SU-DHL-6 (cell line): ENCODE measurements around the gene GULP1.

ENCODE experiments used
- H2AFZ ChIP-seq: fragments of 200-600 bp; sonication (generic); 2 replicates; pipeline ENCODE4 v1.6.1; 2014; ENCODE audit warnings: low read depth, mild to moderate bottlenecking, moderate library complexity, mixed read lengths, antibody characterized with exemption, low read length; ENCODE audit not compliant: severe bottlenecking
- H3F3A ChIP-seq: fragments of 200-600 bp; shearing (Covaris generic); 2 replicates; pipeline ENCODE4 v1.6.0; 2016; ENCODE audit warnings: antibody characterized with exemption, mild to moderate bottlenecking; ENCODE audit not compliant: insufficient read depth
- H3K27ac ChIP-seq: fragments of 200-600 bp; sonication (generic); 2 replicates; pipeline ENCODE4 v1.5.1; 2016; ENCODE audit warnings: low read depth, mild to moderate bottlenecking, low read length, moderate library complexity, mixed read lengths
- H3K27me3 ChIP-seq: fragments of 200-600 bp; sonication (generic), shearing (Covaris generic); 2 replicates; pipeline ENCODE4 v1.6.0; 2014; ENCODE audit warnings: mild to moderate bottlenecking, low read length
- H3K36me3 ChIP-seq: fragments of 200-600 bp; sonication (generic); 2 replicates; pipeline ENCODE4 v1.6.1; 2014; ENCODE audit warnings: mild to moderate bottlenecking, low read length, mixed read lengths
- H3K4me2 ChIP-seq: fragments of 300-600, 200-600 bp; shearing (Covaris generic), sonication (generic); 2 replicates; pipeline ENCODE4 v1.6.0; 2014; ENCODE audit warnings: low read length, low read depth, mild to moderate bottlenecking; ENCODE audit not compliant: poor library complexity, severe bottlenecking
- H3K4me3 ChIP-seq: fragments of 200-600 bp; sonication (generic); 2 replicates; pipeline ENCODE4 v1.5.1; 2014; ENCODE audit warnings: antibody characterized with exemption, low read length, mild to moderate bottlenecking, mixed read lengths; ENCODE audit not compliant: insufficient read depth, poor library complexity, severe bottlenecking
- H3K79me2 ChIP-seq: fragments of 200-600 bp; sonication (generic); 2 replicates; pipeline ENCODE4 v1.6.1; 2014; ENCODE audit warnings: mild to moderate bottlenecking, low read length, moderate library complexity; ENCODE audit not compliant: insufficient read depth
- H3K9ac ChIP-seq: fragments of 200-600 bp; sonication (generic); 2 replicates; pipeline ENCODE4 v1.7.0; 2014; ENCODE audit warnings: mild to moderate bottlenecking, low read length
- H3K9me2 ChIP-seq: fragments of 200-600 bp; sonication (generic); replicated peaks from 2 replicates; pipeline ENCODE4 v1.6.1; 2014; ENCODE audit warnings: low read length; ENCODE audit not compliant: insufficient read depth
- H3K9me3 ChIP-seq: fragments of 200-600 bp; sonication (generic); 2 replicates; pipeline ENCODE4 v1.6.1; 2014; ENCODE audit warnings: low read length, mixed read lengths; ENCODE audit not compliant: insufficient read depth
- H4K20me1 ChIP-seq: fragments of 200-600 bp; sonication (generic); 2 replicates; pipeline ENCODE4 v1.6.1; 2014; ENCODE audit warnings: low read depth, mild to moderate bottlenecking, antibody characterized with exemption, low read length, moderate library complexity, mixed read lengths
- CTCF ChIP-seq: fragments of 200-600 bp; sonication (generic); IDR thresholded peaks from one replicate; pipeline ENCODE4 v1.5.1; 2017; ENCODE audit warnings: antibody characterized with exemption, mild to moderate bottlenecking, low read length, moderate library complexity; ENCODE audit not compliant: insufficient read depth, poor library complexity, severe bottlenecking
- EZH2phosphoT487 ChIP-seq: fragments of 200-600 bp; sonication (generic), shearing (Covaris generic); conservative IDR thresholded peaks from 2 replicates; pipeline ENCODE4 v1.6.1; 2018; ENCODE audit warnings: mild to moderate bottlenecking, antibody characterized with exemption, low read length, moderate library complexity, mixed read lengths

GULP1 gene

GRCh38 chr2:188629753-188630527 lies 338.3 kb downstream of the GULP1 start:
- no peak overlapping the region for H3K9ac ChIP-seq
- no peak overlapping the region for H3K4me3 ChIP-seq
- no peaks in the 10 kb centered on the region for H4K20me1 ChIP-seq
- no peak overlapping the region for H3K27ac ChIP-seq
- H3K9me2 ChIP-seq = no peaks in the 10 kb centered on the region
- H3K4me2 ChIP-seq = no peak overlapping the region
- H3K27me3 ChIP-seq = no peaks in the 10 kb centered on the region
- no peaks in the 10 kb centered on the region for H3K9me3 ChIP-seq
- H3F3A ChIP-seq = no peaks in the 10 kb centered on the region
- TF ChIP-seq CTCF (no peak), EZH2phosphoT487 (no peak)
- H3K79me2 ChIP-seq = no peaks in the 10 kb centered on the region
- no peak overlapping the region for H2AFZ ChIP-seq
- H3K36me3 ChIP-seq = no peaks in the 10 kb centered on the region

- H3F3A ChIP-seq = no peaks in the 10 kb centered on the region
- H3K9ac ChIP-seq = no peak overlapping the region
- H4K20me1 ChIP-seq = no peaks in the 10 kb centered on the region
- no peak for TF ChIP-seq EZH2phosphoT487
- no peak for TF ChIP-seq CTCF
- H3K4me3 ChIP-seq = no peak overlapping the region
- H3K4me2 ChIP-seq = no peak overlapping the region
- H3K9me2 ChIP-seq = no peaks in the 10 kb centered on the region
- H3K27me3 ChIP-seq = no peaks in the 10 kb centered on the region
- no peaks in the 10 kb centered on the region for H3K36me3 ChIP-seq
- H3K27ac ChIP-seq = no peak overlapping the region
- H3K9me3 ChIP-seq = no peaks in the 10 kb centered on the region
- H2AFZ ChIP-seq = no peak overlapping the region
- H3K79me2 ChIP-seq = no peaks in the 10 kb centered on the region
Measured at GRCh38 chr2:188631037-188631809, 339.5 kb downstream of the GULP1 start.

GRCh38 chr2:188634656-188635055 lies 343.0 kb downstream of the GULP1 start:
- H3K4me3 ChIP-seq = no peak overlapping the region
- H3K4me2 ChIP-seq = no peak overlapping the region
- no peak overlapping the region for H3K27ac ChIP-seq
- no peaks in the 10 kb centered on the region for H4K20me1 ChIP-seq
- TF ChIP-seq EZH2phosphoT487 (no peak), CTCF (no peak)
- H3K27me3 ChIP-seq = no peaks in the 10 kb centered on the region
- no peaks in the 10 kb centered on the region for H3K79me2 ChIP-seq
- no peaks in the 10 kb centered on the region for H3F3A ChIP-seq
- no peaks in the 10 kb centered on the region for H3K9me3 ChIP-seq
- no peak overlapping the region for H3K9ac ChIP-seq
- no peak overlapping the region for H2AFZ ChIP-seq
- H3K36me3 ChIP-seq = no peaks in the 10 kb centered on the region
- H3K9me2 ChIP-seq = no peaks in the 10 kb centered on the region
